HCEC 1CT (cell line): ENCODE results near the gene VSX2.

Experiments
- DNase-seq: peaks from one replicate; pipeline ENCODE4 v3.0.0-alpha.2; 2017

The VSX2 gene

GRCh38 chr14:74238974-74239847, at the start of gene VSX2:
VSX2 (plus strand) TSS chr14:74239449; CDS start chr14:74239562, 113 bp downstream.
- DNase-seq = no peak

- DNase-seq = no peak
Observed at GRCh38 chr14:74190927-74191575, 48.2 kb upstream of the VSX2 start.

GRCh38 chr14:74194506-74195274, 44.6 kb upstream of the VSX2 start:
- DNase-seq = no peak

- no peak for DNase-seq
Observed at GRCh38 chr14:74195623-74196022, 43.6 kb upstream of the VSX2 start.

DNA sequence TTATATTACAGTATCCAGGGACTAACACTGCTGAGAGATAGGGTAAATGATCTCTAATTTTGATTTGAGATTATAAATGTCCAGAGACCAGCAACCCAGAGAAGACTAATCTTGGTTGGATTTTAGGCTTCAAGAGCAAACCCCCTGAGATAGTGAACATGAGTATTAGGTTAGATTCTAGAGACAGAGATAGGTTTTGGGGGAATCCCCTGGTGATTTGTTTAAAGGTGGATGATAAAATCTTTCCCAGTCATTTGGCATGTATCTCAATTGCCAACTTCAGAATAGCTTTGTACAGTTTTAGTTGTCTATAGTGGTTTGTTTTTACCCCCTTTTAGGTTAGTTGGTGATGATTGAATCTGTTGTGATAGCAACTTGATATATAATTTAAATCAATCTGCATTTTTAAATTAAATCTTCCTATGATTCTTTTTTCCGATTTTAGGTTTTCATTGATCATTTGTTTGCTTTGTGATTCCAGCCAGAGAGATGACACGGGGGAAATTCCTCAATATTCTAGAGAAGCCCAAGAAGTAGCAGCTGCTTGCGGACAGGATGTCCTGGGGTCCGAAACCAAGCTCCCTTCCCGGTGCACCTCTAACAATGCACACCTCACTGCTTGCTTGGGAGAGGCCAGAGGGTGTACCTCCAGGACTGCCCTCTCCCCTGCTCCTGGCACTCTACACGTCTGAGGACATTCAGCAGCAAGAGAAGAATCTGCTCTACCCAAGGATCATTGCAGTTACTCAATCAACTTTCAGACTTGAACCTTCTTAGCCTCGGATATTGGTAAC, 40.6 kb upstream of the VSX2 start:
- DNase-seq = no peak

GRCh38 chr14:74202113-74202512, 37.1 kb upstream of the VSX2 start:
- no peak for DNase-seq

DNA sequence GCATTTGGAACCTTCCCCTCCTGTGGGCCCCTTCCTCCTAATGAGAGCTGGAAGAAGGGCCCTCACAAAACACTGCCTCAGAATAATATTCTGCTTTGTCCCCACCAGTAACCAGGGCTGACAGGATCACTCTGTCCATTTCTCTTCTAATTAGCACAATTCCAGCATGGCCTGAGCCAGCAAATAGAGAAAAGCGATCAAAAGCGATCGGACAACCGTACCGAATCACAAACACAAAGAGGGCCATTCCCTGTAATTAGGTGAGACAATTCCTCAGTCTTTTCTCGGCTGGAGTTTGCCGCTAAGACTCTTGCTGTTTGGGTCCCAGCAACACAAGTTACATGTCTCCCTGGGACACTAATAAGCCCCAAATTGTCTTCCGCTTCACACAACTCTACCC, 35.6 kb upstream of the VSX2 start:
- DNase-seq = no peak

GRCh38 chr14:74204491-74204890, 34.8 kb upstream of the VSX2 start:
- DNase-seq = no peak

- DNase-seq = no peak
Observed at GRCh38 chr14:74205882-74206281, 33.4 kb upstream of the VSX2 start.

DNA sequence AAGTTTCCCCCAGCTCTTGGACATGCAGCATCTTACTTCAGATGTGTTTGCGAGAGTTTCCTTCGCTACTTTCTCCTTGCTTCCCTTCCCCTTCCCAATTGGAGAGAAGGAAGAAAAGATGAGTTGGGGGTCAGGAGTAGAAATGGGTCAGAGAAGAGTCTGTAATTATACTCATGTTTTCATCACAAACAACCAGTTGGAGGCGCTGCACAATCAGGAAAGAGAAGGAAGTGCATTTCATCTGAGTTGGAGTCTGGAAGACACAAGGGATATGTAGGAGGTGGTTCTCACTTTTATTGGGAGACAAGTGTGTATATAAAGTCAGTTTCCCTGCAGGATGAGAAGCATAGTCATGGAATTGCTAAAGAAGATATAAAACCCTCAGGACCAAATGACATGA, 31.3 kb upstream of the VSX2 start:
- no peak for DNase-seq

- DNase-seq = no peak
Observed at GRCh38 chr14:74208642-74209041, 30.6 kb upstream of the VSX2 start.

DNA sequence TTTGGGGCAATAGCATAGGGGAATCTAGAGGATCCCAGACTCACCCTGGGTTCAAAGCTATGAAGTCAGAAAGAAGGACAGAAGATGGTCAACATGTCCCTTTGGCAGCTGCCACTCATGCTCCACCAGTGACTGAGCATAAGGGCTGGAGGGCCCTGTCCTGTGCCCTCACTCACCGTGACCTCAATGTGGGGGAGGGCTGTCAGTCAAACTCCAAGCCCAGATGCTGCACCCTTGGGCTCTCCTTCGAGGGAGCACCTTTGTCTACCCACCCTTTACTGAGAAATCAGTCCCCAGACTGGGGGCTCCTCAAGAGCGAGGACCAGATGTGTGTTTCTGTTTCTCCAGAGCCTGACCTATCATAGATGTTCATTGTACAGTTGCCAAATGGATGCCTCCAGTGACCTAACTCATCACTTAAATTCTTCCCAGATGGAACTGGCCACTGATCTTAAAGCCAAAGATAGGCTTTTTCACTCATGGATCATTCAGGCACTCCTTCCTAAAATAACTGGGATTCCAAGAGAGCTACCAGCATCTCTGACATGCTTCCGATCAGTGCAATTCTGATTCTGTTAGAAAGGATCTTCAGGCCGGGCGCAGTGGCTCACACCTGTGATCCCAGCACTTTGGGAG, 27.2 kb upstream of the VSX2 start:
- no peak for DNase-seq

DNA sequence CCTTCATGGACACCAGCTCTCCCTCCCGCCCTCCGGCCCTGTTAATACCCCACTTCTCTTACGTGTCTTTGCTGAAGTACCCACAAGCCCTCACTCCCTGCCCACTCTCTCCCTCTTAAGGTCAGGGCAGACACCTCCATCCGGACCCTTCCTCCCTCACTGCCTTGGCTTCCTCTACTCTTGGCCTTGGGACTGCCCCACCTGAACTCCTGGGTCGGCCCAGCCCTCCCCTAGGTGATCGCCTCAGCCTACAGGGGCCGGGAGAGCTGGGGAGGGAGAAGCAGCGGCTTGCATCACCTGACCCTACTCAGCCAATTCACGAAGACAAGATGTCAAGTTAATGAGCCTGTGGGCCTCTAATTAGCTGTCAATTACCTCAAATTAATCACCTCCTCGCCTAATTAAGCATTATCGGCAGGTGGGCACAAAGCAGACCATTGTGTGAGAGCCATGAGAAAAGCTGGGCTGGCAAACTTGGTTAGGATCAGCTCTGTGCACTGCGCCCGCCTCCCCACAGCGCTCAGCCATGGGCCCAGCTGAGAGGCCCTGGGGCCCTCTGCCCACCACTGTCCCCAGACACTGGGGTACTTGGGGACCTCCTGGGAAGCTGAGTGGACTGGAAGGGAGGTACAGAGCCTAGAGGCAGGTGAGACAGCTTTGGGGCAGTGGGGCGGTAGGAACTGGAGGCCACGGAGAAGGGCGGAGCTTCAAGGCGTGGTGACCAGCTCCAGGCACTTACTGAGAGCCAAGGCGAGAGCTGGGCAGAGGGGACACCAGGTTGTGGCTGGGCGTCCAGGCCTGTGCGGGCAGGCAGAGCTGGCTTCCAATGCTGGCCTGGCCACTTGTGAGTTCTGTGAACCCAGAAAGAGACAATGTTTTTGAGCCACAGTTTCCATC, 25.1 kb upstream of the VSX2 start:
- no peak for DNase-seq

DNA sequence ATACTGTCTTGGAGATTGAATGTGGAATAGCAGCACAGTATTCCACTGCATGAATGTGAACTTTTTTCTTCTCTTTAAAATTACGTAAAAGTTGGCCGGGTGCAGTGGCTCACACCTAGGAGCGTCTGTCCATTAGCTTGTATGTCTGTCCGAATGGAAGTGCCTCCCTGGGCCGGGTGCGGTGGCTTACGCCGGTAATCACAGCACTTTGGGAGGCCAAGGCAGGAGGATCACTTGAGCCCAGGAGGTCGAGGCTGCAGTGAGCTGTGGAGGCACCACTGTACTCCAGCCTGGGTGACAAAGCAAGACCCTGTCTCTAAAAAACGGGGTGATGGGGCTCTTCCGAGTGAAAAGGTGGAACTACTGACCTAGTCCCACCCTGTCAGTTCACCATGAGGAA, 22.6 kb upstream of the VSX2 start:
- DNase-seq = no peak

DNA sequence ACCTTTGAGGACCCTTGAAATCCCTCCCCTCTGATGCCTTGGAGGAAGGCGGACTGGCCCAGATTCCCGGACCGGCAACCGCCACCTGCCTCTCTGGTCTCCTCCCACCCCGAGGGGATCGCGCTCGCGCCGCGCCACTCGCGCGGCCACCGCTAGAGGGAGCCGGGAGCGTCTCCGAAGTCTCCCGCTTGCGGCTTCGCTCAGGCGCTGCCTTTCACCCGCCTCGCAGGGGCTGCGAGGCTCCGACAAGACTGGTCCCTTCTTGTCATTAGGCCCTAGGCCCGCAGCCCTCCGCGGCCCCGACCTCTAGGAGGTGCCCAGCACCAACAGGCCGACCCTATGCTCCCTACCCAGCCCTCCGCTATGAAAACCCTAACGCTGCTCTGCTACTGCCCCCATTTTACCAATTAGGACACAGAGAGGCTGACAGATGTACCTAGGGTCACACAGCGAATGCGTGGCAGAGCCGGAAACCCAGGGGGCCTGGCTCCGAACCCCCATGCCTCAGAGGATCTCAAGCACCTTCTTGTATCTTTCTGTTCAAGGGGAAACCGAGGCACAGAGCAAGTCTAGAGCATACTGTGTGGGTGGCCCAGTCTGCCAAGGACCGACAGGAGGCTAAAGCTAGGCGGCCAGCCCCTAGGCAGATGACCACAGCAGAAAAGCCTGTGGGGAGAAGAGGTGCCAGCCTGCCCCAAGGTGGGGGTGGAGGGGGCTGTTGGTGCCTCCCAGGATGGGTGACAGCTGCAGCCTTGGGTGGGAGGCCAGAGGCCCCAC, 21.4 kb upstream of the VSX2 start:
- DNase-seq = peak; percentile 35

- DNase-seq = no peak
Observed at GRCh38 chr14:74218462-74218861, 20.8 kb upstream of the VSX2 start.

DNA sequence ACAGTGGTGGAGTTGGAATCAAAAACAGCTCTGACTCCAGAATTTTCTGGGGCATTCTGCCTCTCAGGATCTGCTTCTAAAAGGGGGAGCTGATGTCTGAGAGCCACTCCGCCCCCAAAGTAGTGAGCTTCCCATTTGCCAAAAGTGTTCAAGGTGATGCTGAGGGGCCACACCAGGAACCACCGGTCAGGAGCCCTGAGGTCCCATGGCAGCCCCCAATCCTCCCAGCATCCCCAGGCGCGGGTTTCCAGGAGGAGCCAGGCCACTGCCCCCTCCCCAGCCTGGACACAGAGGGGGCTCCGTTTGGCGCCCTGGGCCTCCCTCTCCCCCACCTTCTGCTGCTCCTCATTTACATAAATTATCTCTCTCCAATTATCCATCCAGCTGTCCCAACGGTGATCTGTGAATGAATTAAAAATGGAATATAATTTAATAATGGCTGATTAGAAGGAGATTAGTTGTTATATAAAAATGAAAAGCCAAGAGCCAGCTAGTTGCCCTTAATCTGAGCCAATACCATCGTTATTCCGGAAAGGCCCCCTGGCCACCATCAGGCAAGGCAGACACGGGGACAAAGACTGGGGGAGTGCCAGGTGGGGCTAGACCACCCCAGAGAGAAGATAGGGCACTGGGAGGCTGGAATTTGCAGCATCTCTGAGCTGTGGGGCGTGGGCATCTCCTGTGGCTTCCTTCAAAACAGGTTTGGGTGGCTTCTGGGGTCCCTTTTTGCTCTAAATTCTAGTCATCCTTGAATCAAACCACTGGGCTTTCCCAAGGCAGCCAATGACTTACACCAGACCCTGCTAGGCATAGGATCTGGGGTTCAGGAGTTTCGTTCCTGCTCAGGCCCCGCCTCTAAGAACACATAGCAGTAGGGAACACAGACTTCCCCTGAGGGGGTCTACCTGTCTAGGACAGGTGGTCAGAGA, 19.7 kb upstream of the VSX2 start:
- DNase-seq = no peak

DNA sequence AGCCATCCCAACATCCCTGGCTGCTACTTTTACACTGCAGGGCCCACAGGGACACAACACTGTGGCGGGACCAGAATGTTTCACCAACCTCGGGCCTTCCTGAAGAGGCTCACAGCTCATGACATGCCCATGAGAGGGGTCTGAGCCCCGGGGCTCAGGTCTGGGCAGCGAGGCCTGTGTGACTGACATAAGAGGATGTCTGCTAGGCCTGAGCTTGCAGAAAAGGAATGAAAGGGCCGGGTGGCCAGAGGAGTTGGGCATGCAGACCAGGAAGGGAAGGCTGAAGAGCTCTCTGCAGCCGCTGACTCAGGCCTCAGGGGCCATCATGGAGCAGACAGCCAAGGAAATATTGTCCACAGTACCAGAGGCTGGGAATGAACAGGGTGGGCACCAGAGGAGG, 18.3 kb upstream of the VSX2 start:
- no peak for DNase-seq

- DNase-seq = no peak
Observed at GRCh38 chr14:74221741-74222140, 17.5 kb upstream of the VSX2 start.
